Ectodermal cell (in vitro differentiated cells): ENCODE data around the gene WAC.

ENCODE experiments used
- H3K27ac ChIP-seq: 2 replicates; pipeline ENCODE4 v1.7.0; 2013; ENCODE audit warnings: mild to moderate bottlenecking, low read depth, low read length; ENCODE audit not compliant: insufficient read depth, poor library complexity, severe bottlenecking
- H3K27me3 ChIP-seq: 2 replicates; pipeline ENCODE4 v1.7.0; 2013; ENCODE audit warnings: mild to moderate bottlenecking, low read length; ENCODE audit not compliant: insufficient read depth, control insufficient read depth, poor library complexity, severe bottlenecking
- H3K36me3 ChIP-seq: one replicate; pipeline ENCODE4 v1.7.0; 2013; ENCODE audit warnings: low read length; ENCODE audit not compliant: control insufficient read depth, insufficient read depth
- H3K4me1 ChIP-seq: one replicate; pipeline ENCODE4 v1.7.0; 2013; ENCODE audit warnings: low read length; ENCODE audit not compliant: control insufficient read depth, insufficient read depth
- H3K4me3 ChIP-seq: 2 replicates; pipeline ENCODE4 v1.7.0; 2013; ENCODE audit warnings: low read depth, low read length, control low read depth; ENCODE audit not compliant: insufficient read depth
- H3K9me3 ChIP-seq: 2 replicates; pipeline ENCODE4 v1.7.0; 2013; ENCODE audit warnings: mild to moderate bottlenecking, low read length, moderate library complexity; ENCODE audit not compliant: control insufficient read depth
- WGBS, 2 experiments: methylation state at CpG; one replicate each; pipeline ENCODE4 v1.1.7; 2013; ENCODE audit warnings: missing lambda C conversion rate in 2 of 2; 5-methylcytosine and 5-hydroxymethylcytosine counted together

WAC gene

GRCh38 chr10:28669227-28670173 lies 136.6 kb downstream of the WAC start:
- Histone ChIP-seq H3K9me3 (no peaks in the 10 kb centered on the region), H3K27ac (no peak overlapping the region), H3K4me1 (no peaks in the 10 kb centered on the region), H3K36me3 (no peaks in the 10 kb centered on the region), H3K27me3 (peaks cover 72% of the 10 kb centered on the region), H3K4me3 (peak overlapping the region; percentile 50)
- WGBS, 2 experiments = 51 to 52% methylated on average over 20 to 21 of the region's 21 CpGs
